GM13976 (cell line): ENCODE data around the gene GSAP.

Source experiments
- DNase-seq: peaks from one replicate; pipeline ENCODE4 v3.0.0; 2012; ENCODE audit warnings: low spot score
- in situ Hi-C: fragments of 300-500 bp; cut with MboI; formaldehyde crosslinking; loops from one replicate; pipeline ENCODE4 v1.12.0; 2022; ENCODE audit warnings: low sequenced_read_pairs, mixed read lengths, inconsistent platforms; ENCODE audit not compliant: unreplicated experiment
- TF ChIP-seq, protein P1 (sequence below): IDR thresholded peaks from 2 replicates; pipeline ENCODE4 v1.5.1; 2012; ENCODE audit warnings: borderline replicate concordance, mild to moderate bottlenecking; ENCODE audit not compliant: insufficient read depth; ENCODE audit errors: extremely low read depth, missing control alignments, control extremely low read depth

GSAP gene

DNA sequence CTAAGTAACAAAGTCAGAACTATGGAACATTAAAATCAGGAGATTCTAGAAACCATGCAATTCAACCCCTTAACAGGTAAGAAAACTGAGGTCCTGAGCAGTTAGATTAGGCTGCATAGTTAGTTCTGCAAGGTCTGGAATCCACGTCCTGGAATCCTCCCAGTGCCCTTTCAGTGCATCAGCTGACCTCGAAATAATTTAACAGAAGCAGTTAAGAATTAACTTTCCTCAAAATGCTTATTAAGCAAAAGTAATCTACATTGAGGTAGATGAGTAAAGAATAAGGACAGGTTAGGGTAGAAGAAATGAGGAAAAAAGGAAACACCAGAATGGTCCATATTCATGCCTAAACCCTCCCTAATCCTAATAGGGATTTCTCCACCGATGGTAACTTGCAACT lies 37.6 kb downstream of the GSAP start:
- in situ Hi-C loops, result no loop called here
- DNase-seq, result no peak
- TF ChIP-seq, protein P1, sequence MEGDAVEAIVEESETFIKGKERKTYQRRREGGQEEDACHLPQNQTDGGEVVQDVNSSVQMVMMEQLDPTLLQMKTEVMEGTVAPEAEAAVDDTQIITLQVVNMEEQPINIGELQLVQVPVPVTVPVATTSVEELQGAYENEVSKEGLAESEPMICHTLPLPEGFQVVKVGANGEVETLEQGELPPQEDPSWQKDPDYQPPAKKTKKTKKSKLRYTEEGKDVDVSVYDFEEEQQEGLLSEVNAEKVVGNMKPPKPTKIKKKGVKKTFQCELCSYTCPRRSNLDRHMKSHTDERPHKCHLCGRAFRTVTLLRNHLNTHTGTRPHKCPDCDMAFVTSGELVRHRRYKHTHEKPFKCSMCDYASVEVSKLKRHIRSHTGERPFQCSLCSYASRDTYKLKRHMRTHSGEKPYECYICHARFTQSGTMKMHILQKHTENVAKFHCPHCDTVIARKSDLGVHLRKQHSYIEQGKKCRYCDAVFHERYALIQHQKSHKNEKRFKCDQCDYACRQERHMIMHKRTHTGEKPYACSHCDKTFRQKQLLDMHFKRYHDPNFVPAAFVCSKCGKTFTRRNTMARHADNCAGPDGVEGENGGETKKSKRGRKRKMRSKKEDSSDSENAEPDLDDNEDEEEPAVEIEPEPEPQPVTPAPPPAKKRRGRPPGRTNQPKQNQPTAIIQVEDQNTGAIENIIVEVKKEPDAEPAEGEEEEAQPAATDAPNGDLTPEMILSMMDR, result no peak

DNA sequence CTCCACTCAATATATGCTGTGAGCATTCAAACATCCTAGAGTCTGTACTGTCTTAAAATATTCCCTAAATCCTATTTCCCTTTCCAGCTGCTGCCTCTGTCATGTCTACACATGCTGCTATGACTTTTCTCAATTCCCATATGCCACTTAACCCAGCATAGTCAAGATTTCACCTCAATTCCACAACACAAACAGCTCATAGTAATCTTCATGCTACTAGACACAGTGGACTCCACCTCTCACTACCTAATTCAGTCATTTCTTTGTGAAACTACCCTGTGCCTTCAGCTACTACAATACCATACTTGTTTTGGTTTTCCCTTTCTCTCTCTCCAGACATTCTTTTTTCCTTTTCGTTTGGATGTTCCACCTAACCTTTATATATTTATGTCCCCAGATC lies 45.5 kb downstream of the GSAP start:
- in situ Hi-C loops, result no loop called here
- TF ChIP-seq, protein P1, result no peak
- DNase-seq, result no peak

DNA sequence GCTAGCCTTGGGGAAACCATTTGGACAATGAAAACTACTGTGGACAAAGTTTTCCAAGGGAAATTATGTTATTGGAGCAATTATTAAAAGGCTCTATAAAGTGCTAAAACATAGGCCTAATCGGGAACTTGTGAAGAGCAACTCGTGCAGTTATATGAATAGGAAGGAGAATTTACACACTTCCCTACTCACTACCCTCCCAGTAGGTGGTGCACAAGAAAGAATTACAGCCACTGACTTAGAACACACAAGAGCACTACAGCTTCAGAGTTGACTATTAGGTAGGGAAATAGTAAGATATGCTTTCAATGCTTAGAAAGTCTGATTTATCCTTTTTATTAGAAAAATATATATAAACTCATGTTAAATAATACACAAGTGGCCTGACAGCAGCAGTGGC lies 47.2 kb downstream of the GSAP start:
- DNase-seq, result peak; percentile 19
- in situ Hi-C loops, result no loop called here
- TF ChIP-seq, protein P1, result no peak

DNA sequence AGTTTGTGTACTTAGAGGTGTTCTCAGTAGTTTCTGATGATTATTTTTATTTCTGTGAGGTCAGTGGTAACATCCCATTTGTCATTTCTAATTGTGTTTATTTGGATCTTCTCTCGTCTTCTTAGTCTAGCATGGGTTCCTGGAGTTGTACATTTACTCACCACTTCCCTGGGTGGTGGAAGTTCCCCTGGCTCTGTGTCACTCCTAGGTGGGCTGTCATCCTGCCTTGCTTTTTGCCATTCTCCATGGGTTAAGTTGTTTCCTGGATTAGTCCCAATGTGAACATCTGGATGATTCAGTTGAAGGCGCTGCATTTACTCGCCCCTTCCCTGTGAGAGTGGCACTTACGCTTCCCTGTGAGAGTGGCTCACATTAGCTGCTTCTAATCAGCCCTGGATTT lies 48.2 kb downstream of the GSAP start:
- in situ Hi-C loops, result no loop called here
- DNase-seq, result no peak

DNA sequence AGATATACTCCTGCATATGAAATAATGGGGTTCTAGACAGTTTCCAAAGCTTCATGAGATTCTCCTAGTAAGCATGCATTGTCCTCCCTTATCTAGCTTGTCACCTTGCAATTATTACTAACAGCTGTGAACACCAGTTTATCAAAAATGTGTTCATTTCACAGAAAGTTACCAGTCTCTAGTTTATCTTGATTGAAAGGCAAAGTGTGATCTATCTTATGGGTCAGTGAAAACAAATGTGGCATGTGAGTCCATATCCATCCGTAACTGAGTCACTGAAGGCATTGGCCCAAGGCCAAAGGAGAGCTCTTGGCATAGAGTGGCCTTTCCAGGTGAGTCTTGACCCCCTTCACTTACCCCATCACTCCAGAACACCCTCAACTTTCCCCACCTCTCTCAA lies 53.2 kb downstream of the GSAP start:
- DNase-seq, result no peak
- TF ChIP-seq, protein P1, result no peak
- in situ Hi-C loops, result no loop called here

More for the DNA sequence above, 48.2 kb downstream of the GSAP start:
- TF ChIP-seq, protein P1, result no peak

DNA sequence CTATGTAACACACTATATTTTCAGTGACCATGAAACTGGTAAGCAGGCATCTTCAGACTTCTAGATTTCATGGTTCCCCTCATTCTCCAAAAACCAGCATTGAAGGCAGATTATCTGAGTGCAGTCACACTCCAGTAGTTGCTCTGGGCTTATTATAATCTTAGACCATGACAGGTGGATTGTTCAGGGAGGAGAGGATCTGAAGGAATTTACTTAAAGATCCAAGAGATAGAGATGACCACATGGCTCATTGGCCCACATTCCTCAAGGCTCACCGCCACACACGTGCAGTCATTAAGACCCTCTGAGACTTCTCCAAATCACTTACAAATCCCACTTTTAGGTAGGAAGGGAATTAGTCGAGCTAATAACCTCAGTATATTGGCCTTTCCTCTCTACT lies 55.2 kb downstream of the GSAP start:
- DNase-seq, result no peak
- TF ChIP-seq, protein P1, result no peak
- in situ Hi-C loops, result no loop called here

DNA sequence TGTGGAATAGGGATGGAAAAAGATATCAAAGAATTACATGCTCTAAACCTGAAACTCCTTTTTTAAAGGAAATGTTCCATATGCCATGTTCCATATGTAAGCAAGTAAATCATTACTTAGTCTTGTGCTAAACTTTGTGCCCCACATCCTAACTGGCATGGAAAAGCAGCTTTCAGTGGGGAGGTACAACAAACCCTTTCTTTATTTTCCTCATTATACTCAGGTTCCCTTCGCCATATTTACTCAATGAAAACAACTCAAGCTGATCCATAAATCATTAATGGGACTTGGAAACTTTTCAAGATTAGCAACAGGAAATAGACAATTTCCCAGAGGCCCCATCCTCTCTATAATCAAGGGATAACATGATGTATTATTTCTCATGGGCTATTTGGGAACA lies 56.0 kb downstream of the GSAP start:
- TF ChIP-seq, protein P1, result no peak
- in situ Hi-C loops, result no loop called here
- no peak for DNase-seq
